ENCODE results near the gene GNL2. TPM values are rescaled to one million over a fixed set of nuclear protein-coding genes. Genes with fewer than 3 reads are reported as not detected.
"Not testable (repeated sequence)": the region's sequence is repeated elsewhere in the genome, so short reads cannot be mapped to it uniquely, and the experiment has no call there.

The GNL2 gene
- total RNA-seq, 3 donors from 2014 or later: 36.8 to 71.8 (median 63.1) TPM

DNA sequence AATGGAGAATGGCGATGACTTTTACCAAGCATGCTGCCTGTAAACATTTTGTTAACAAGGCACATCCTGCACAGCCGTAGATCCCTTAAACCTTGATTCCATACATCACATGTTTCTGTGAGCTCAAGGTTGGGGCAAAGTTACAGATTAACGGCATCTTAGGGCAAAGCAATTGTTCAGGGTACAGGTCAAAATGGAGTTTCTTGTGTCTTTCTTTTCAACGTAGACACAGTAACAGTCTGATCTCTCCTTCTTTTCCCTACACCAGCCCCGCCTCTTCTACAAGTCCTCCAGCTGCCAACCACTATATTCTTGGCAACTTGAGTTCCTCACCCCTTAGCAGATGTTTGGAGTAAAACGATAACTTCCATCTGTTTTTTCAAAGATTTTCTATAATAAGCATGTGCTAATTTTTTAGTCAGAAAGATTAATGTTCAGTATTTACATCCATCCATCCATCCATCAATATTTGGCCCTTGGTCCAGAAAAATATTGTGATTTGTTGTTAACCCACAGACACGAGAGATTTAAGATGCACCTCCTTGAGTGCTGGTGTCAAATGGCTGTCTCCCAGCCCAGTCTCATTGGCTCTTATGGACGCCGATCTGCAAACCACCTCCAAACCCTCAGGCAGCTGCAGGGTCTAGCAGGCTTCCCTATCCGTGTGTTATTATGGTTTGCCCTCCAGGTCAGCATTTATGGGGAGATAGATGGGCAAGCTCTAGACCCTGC, 35.2 kb downstream of the GNL2 start:
- Histone ChIP-seq H3K36me3 (peaks cover 6% of the 10 kb centered on the region), H3K27ac (no peak overlapping the region), H3K27me3 (no peaks in the 10 kb centered on the region), H3K9me3 (no peaks in the 10 kb centered on the region), H3K4me3 (no peak overlapping the region), H3K4me1 (peaks cover 4 to 7% of the 10 kb centered on the region in 2 donors)
- intact Hi-C loops (cut with DNase I; ENCODE audit: low total_unique reads): loop anchor here (5.0 kb wide), 1 partner anchor 287 kb away; no protein-coding TSS in a partner anchor
- no peak for DNase-seq (ENCODE audit: low spot score in 2 of 2)
- TF ChIP-seq CTCF (IDR thresholded peaks at IDR 0.05) (no peak), POLR2A (IDR thresholded peaks at IDR 0.05) (no peak), POLR2AphosphoS5 (IDR thresholded peaks at IDR 0.05) (no peak)

DNA sequence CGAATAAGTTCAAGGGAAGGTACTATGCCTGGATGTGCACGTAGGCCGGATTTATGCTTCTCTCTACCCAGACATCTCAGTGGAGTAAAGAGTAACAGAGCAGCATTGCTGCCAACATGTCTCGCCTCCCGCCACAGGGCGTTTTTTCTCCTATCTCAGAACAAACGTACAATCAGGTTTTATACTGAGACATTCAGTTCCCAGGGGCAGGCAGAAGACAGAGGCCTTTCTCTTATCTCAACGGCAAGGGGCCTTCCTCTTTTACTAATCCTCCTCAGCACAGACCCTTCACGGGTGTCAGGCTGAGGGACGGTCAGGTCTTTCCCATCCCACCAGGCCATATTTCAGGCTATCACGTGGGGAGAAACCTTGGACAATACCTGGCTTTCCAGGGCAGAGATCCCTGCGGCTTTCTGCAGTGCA, 35.8 kb downstream of the GNL2 start:
- not testable (repeated sequence) for H3K36me3 ChIP-seq

DNA sequence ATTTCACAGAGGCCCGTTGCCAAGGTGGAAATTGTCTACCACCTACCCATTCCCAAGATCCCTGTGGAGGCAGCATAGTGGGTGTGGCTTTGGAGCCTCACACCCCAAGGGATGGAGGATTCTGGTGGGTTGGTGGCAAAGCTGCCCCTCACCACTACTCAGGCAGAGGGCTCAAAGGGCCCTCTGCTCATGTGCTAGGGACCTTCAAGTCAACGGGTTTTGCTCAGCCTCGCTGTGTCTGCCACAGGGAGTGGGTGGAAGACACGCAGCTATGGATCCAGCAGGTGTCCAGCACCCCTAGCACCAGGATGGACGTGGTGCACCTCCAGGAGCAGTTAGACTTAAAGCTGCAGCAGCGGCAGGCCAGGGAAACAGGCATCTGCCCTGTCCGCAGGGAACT, 36.7 kb downstream of the GNL2 start:
- H3K27me3 ChIP-seq: no peaks in the 10 kb centered on the region
- no peak for DNase-seq (ENCODE audit: low spot score in 2 of 2)
- intact Hi-C loops (cut with DNase I; ENCODE audit: low total_unique reads): no loop called here
- H3K27ac ChIP-seq: no peak overlapping the region
- no peaks in the 10 kb centered on the region for H3K36me3 ChIP-seq
- no peak overlapping the region for H3K4me3 ChIP-seq
- H3K4me1 ChIP-seq: peaks cover 4 to 7% of the 10 kb centered on the region in 2 donors
- no peaks in the 10 kb centered on the region for H3K9me3 ChIP-seq
- TF ChIP-seq CTCF (IDR thresholded peaks at IDR 0.05): no peak
- no peak for TF ChIP-seq POLR2AphosphoS5 (IDR thresholded peaks at IDR 0.05)
- no peak for TF ChIP-seq POLR2A (IDR thresholded peaks at IDR 0.05)

More for the DNA sequence above, 35.8 kb downstream of the GNL2 start:
- not testable (repeated sequence) for DNase-seq (ENCODE audit: low spot score in 2 of 2); H3K27me3 ChIP-seq; H3K4me1 ChIP-seq; H3K9me3 ChIP-seq; H3K27ac ChIP-seq; H3K4me3 ChIP-seq
- intact Hi-C loops (cut with DNase I; ENCODE audit: low total_unique reads): loop anchor here (5.0 kb wide), 1 partner anchor 287 kb away; no protein-coding TSS in a partner anchor

- no peaks in the 10 kb centered on the region for H3K9me3 ChIP-seq
- H3K27me3 ChIP-seq: no peaks in the 10 kb centered on the region
- DNase-seq (ENCODE audit: low spot score in 2 of 2): no peak
- peaks cover 4 to 7% of the 10 kb centered on the region in 2 donors for H3K4me1 ChIP-seq
- H3K27ac ChIP-seq: no peak overlapping the region
- no peaks in the 10 kb centered on the region for H3K36me3 ChIP-seq
- intact Hi-C loops (cut with DNase I; ENCODE audit: low total_unique reads): no loop called here
- TF ChIP-seq POLR2AphosphoS5 (IDR thresholded peaks at IDR 0.05) (no peak), POLR2A (IDR thresholded peaks at IDR 0.05) (no peak), CTCF (IDR thresholded peaks at IDR 0.05) (no peak)
- no peak overlapping the region for H3K4me3 ChIP-seq
Measured at GRCh38 chr1:37558411-37558810, 37.3 kb downstream of the GNL2 start.

GRCh38 chr1:37557402-37557801, 38.3 kb downstream of the GNL2 start:
- Histone ChIP-seq H3K27ac (peak overlapping the region; percentile 89 to 93), H3K27me3 (no peaks in the 10 kb centered on the region), H3K4me3 (peak overlapping the region; percentile 29 to 63 (median 51)), H3K36me3 (no peaks in the 10 kb centered on the region), H3K4me1 (peaks cover 8 to 17% of the 10 kb centered on the region in 2 donors), H3K9me3 (no peaks in the 10 kb centered on the region)
- intact Hi-C loops (cut with DNase I; ENCODE audit: low total_unique reads): no loop called here
- TF ChIP-seq POLR2AphosphoS5 (IDR thresholded peaks at IDR 0.05) (no peak), POLR2A (IDR thresholded peaks at IDR 0.05) (no peak), CTCF (IDR thresholded peaks at IDR 0.05) (no peak)
- no peak for DNase-seq (ENCODE audit: low spot score in 2 of 2)

Data from breast epithelium (tissue), 4 donors.